Measurements from ENCODE around the gene GRHL3.

Gene GRHL3

DNA sequence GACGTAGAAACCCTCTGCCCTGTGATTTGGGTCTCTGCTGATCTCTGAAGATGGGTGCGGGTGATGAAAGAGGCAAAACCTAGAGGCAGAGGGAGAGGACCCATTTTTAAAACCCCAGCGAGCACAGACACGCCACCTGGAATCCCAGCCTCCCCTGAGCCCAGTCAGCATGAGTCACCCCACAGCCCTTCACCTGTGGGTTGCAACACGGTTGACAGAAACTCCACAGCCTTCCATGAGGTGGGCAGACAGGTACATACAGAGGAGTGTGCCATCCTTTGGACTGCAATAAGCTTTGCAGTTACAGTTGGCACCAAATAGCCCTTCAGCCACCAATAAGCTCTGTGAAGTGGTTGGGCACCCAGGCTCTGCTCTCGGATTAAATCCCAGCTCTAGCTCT, 2.1 kb upstream of the GRHL3 start:
- in situ Hi-C loops (cut with MboI; ENCODE audit: low sequenced_read_pairs): no loop called here

DNA sequence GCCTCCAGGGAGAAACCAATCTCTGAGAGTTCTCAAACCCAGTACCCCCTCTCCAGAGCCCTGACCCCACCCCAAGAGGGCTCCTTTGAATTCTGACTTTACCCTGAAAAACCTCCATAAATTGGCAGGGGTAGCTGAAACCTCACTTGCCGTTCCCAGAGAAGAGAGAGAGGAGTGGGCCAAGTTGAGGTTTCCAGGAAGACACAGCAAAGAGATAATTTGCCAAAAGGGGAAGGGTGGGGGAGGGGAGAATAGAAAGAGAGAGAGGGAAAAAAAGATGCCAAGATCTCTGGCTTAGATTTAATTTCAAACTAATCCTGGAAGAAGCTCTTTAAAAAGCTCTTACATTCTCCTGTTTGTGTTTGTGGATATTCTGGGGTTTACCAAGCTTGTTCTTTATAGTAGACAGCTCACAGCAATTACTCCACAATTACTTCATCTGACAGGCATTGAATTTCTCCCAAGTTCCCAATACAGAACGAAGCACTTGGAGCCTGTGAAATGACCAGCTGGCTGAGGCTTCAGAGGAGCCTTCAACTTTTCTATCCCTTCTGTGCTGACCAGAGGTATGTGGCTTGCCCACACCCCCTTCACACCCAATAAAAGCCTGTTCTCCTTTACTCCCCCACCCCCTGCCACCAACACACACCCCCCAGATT, 1.1 kb upstream of the GRHL3 start:
- in situ Hi-C loops (cut with MboI; ENCODE audit: low sequenced_read_pairs): no loop called here

DNA sequence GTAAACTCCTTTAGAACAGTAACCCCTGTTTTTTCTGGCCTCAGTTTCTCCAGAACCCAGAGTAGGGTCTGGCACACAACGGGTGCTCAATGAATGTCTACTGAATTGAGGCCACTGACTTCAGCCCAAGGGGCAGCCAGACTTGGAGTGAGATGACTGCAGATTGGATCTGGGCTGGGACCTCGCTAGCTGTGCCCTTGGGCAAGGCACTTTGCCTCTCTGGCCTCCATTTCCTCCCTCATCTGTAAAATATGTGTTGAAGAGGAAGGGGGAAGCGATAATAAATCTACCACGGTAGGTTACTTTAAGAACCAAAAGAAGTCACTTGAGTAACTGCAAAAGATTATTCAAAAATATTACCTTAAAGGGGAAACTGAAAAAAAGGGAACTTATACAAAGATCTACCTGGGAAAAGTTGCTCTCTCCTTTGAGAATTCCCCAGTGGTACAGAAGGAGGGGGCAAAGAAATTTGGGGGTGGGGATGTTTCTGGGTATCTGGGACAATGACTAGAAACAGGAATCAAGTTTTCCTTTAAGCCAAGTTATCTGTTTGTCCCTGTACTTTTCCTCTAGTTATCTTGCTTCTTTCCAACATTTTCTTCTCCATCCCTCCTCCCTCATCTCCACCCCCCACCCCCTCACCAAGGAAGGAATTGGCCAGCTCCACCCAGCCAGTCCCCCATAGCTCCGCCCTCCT, 394 bp upstream of the GRHL3 start:
- in situ Hi-C loops (cut with MboI; ENCODE audit: low sequenced_read_pairs): no loop called here

GRCh38 chr1:24319962-24320361, 805 bp downstream of the GRHL3 start:
- in situ Hi-C loops (cut with MboI; ENCODE audit: low sequenced_read_pairs): no loop called here

DNA sequence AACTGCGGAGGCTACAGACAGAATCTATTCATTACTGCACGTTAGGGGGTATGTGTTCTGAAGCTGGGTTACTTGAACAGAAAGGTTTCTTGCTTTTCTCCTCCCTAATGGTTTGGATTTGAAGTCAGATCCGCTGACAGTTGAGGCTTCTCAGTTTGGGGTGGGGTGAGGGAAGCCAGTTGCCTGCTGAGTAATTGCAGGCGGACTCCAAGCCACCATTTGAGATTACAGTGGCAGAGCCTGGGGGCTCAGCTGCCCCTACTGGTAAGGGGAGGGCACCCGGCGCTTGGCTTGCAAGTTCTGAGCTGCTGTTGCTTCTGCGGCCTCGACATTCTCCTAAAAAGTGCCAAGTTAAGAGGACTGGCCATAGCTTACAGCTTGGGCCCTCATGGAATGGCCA, 2.0 kb downstream of the GRHL3 start:
- in situ Hi-C loops (cut with MboI; ENCODE audit: low sequenced_read_pairs): no loop called here

GRCh38 chr1:24321697-24322469, 2.7 kb downstream of the GRHL3 start:
- in situ Hi-C loops (cut with MboI; ENCODE audit: low sequenced_read_pairs): no loop called here

DNA sequence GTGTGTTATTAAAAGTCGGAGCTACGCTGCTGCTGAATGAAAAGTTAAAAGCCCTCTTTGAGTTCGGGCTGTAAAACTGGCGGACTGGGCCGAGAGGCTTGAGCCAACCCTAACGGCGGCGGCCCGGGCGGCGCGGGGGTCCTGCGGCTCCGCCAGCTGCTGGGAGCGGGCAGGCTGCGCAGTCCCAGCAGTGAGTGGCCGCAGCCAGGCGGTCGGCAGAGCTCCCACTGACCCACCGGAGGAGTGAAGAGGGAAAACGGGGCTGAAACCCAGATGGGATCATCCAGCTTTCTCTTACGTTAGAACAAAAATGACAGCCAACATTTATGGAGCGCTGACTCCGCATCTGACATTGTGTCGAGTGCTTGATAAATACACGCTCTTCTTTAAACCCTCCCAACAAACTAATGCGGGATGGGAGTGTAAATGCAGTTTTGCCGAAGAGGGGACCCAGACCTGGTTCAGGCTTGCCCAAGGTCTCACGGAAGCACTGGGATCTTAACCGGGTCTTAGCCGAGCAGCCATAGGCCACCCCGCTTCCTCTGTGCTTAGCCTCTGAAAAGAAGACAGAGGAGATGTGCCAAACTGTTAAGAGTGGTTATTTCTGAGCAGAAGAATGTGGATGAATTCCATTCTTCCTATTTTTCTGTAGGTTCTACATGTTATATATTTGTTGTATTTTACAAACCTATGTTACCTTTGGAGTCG, 3.5 kb downstream of the GRHL3 start:
- in situ Hi-C loops (cut with MboI; ENCODE audit: low sequenced_read_pairs): no loop called here

DNA sequence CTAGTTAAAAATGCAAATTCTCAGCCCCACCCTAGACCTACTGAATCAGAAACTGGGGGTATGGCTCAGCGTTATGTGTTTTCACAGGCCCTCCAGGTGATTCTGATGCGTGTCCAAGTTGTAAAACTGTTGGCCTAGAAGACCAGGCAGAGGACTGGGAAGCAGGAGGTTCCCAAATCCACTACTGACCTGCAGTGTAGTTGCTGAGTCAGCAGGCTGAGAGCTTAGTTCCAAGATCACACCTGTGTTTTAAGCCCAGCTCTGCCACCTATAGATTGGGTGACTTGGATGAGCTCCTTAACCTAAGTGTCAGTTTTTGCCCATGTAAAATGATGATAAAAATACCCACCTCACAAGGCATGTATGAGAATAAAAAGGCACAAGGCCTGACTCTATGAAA, 4.1 kb downstream of the GRHL3 start:
- in situ Hi-C loops (cut with MboI; ENCODE audit: low sequenced_read_pairs): no loop called here

DNA sequence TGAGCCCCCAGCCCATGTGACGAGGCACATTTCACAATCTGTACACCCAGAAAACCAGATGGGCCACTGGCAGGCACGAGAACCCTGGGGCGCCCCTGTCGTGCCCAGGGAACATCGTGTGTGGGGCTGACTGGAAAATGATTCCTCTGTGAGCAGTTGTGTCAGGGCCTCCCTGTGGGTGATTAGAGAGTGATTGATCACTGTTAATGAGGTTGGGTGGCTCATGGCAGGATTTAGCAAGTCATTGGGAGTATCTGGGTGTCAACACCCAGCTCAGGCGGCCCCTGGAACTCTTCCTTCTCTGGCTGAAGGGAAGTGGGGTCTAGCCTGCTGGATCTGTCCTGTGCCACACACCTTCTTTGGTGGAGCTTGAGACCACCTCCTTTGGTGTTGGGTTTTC, 5.7 kb downstream of the GRHL3 start:
- in situ Hi-C loops (cut with MboI; ENCODE audit: low sequenced_read_pairs): no loop called here

- in situ Hi-C loops (cut with MboI; ENCODE audit: low sequenced_read_pairs): no loop called here
Observed at GRCh38 chr1:24325587-24326449, 6.7 kb downstream of the GRHL3 start.

DNA sequence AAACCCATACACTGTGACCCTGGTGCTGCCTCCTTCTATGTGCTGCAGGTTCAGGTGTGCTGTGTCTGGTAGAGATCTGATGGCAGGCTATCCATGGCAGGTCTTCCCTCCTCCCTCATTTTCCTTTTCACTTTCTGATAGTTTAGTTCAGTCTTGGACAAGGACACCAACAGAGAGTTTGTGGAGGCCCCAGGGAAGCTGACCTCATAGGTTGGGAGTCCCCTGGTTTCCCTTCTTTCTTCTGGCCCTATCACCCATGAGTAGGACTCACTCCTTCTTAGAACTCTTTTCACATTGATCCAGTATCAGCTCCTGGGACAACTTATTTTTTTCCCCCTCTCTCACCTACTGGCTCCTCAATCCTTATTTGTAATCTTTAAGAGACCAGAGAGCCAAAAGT, 8.3 kb downstream of the GRHL3 start:
- in situ Hi-C loops (cut with MboI; ENCODE audit: low sequenced_read_pairs): no loop called here

DNA sequence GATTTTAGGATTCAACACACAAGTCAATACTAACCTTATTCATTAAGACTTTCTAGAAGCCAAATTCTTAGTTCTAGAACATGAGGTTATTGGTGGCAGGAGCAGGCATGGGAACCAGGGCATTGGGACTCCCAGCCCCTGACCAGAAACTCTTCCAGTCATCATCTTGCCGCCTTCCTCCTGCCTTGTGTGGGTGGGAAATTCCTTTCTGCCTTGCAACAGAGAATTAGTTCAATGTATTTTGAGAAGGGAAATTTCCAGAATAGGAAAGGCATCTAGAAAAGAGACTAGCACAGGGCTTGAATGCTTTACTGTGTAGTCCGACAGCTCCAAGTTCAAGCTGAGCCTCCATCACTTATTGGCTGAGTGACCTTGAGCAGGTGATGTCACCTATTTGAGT, 8.7 kb downstream of the GRHL3 start:
- in situ Hi-C loops (cut with MboI; ENCODE audit: low sequenced_read_pairs): no loop called here

- in situ Hi-C loops (cut with MboI; ENCODE audit: low sequenced_read_pairs): no loop called here
Observed at GRCh38 chr1:24329331-24329730, 10.2 kb downstream of the GRHL3 start.

DNA sequence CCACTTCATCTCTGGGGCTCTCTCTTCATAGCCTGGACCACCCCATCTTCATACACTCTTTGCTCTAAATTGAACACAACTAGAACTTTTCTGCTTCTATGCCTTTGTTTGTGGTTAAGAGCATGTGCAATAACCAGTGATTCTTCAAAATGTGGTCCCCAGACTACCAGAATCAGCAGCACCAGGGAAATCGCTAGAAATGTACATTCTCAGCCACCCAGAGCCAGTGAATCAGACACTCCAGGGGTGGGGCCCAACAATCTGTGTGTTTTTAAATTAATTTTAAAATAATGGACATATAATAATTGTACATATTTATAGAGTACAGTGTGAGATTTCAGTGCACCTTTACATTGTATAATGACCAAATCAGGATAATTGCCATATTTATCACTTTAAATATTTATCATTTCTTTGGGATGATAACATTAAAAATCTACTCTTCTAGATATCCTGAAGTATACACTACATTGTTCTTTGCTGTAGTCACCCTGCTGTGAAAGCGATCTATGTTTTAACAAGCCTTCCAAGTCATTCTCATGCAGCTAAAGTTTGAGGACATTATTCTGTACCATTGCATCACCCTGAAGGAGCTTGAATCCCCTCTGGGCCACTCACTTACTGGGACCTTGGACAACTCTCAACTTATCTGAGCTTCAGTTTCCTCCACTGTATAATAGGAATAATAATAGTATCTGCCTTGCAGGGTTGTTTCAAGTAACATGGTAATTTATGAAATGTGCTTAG, 10.8 kb downstream of the GRHL3 start:
- in situ Hi-C loops (cut with MboI; ENCODE audit: low sequenced_read_pairs): no loop called here

DNA sequence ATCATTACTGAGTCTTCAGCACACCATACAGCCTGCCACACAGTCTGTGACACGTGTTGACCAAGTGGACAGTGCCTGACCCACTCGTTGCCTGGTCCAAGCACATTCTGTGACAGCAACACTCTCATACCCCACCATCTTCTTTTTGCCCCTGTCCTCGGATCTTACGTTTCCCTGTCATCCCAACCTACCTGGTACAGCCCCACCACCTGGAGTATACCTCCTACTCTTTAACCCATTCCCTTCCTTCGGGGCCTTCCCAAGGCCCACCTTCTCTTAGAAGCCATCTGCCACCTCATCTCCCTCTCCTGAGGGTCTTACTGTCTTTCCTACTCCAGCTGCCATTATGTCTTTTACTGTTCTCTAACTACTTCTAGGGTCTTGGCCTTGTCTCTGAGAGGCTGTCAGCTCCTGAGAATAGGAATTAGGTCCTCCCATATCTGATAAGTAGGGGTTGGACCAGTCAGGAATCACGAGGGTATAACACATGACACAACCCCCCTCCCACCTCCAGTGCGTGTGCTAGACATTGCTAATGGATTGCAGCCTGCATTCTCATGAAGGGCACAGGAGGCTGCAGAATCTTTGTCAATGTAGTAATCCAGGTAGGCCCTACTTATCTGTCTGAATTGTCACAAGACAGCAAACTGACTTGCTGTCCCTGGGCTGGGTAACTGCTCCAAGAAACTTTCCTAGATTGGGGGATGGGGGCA, 13.0 kb downstream of the GRHL3 start:
- in situ Hi-C loops (cut with MboI; ENCODE audit: low sequenced_read_pairs): no loop called here

DNA sequence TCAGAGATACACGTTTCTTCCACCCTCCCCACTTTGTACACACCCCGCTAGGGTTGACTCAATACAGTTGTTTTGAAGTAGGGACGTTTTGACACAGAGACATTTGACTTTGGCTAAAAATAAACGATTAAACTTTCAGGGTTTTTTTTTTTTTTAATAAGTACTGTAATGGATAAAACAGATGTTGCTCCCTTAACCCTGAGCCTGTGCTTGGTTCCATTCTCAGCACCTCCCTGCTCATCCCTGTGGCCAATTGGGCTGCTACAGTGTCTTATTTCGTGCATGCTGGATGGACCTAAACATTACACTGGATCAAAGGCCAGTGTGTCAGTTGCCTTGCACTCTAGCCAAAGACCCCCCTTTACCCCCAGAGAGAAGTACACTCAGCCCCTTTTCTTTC, 16.9 kb downstream of the GRHL3 start:
- in situ Hi-C loops (cut with MboI; ENCODE audit: low sequenced_read_pairs): no loop called here

DNA sequence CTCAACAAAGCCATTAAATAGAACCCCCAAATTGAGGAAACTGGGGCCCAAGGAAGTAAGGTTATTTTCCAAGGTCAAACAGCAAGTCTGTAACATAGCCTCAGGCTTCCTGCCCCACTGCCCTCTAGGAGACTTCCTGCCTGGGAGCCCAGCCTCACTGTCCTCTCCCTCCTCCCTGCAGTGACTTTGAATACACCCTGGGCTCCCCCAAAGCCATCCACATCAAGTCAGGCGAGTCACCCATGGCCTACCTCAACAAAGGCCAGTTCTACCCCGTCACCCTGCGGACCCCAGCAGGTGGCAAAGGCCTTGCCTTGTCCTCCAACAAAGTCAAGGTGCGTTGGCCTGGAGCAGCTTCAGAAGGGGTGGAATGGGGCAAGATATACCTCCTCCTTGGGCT, 18.3 kb downstream of the GRHL3 start:
- in situ Hi-C loops (cut with MboI; ENCODE audit: low sequenced_read_pairs): no loop called here

DNA sequence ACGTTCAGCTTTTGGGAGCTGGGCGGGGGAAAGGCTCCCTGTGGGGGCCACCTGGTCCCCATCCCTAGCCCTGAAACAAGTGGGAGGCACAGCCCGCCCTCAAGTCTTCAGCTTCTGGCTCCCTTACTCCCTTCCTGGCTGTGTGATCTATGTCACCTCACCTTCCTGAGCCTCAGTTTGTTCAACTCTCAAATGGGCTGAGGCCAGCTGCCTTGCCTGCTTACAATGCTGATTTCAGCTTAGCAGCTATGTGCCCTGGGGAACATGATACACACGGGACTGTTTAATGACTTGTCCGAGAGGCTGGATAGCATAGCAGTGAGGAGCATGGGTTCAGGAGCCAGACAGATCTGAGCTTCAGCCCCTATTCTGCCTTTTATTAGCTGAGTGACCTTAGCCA, 19.3 kb downstream of the GRHL3 start:
- in situ Hi-C loops (cut with MboI; ENCODE audit: low sequenced_read_pairs): no loop called here

DNA sequence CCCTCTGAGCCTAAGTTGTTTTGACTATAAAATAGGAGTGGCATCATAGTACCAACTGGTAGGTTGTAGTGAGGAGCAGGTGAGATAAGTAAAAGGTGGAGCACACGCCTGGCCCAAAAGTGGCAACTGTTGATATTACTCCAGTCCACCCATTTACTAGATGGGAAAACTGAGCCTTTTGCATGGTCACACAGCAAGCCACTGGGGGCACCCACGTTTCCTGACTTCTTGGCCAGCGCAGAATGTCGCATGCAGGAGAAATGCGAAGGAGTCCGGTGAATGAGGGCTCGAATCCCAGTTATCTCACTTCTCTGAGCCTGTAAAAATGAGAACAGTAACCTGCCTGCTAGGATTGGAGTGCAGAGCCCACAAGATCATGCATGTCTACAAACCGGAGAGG, 20.8 kb downstream of the GRHL3 start:
- in situ Hi-C loops (cut with MboI; ENCODE audit: low sequenced_read_pairs): no loop called here
